Nephron progenitor cell (in vitro differentiated cells): ENCODE results near the gene NCKAP5L.
"Not testable (repeated sequence)": the region's sequence is repeated elsewhere in the genome, so short reads cannot be mapped to it uniquely, and the experiment has no call there.

Experiments used
- DNase-seq: peaks from one replicate; pipeline ENCODE4 v3.0.0; 2021
- H3K27ac Mint-ChIP-seq: 2 replicates; pipeline ENCODE4 v1.8.0; 2021; ENCODE audit warnings: mild to moderate bottlenecking, moderate library complexity, mixed read lengths
- H3K27me3 Mint-ChIP-seq: 2 replicates; pipeline ENCODE4 v1.8.0; 2021; ENCODE audit warnings: mild to moderate bottlenecking, low read depth, mixed read lengths; ENCODE audit not compliant: poor library complexity
- H3K36me3 Mint-ChIP-seq: 2 replicates; pipeline ENCODE4 v1.8.0; 2021; ENCODE audit warnings: low read depth, mixed read lengths
- H3K4me1 Mint-ChIP-seq: 2 replicates; pipeline ENCODE4 v1.8.0; 2021; ENCODE audit warnings: mixed read lengths
- H3K4me3 Mint-ChIP-seq: 2 replicates; pipeline ENCODE4 v1.8.0; 2021; ENCODE audit warnings: mild to moderate bottlenecking, moderate library complexity, mixed read lengths
- H3K9me3 Mint-ChIP-seq: 2 replicates; pipeline ENCODE4 v1.8.0; 2021; ENCODE audit warnings: mild to moderate bottlenecking, moderate library complexity, mixed read lengths
- CTCF ChIP-seq: fragments of 200-600 bp; sonication (generic); IDR thresholded peaks from 2 replicates; pipeline ENCODE4 v1.5.0; 2021; ENCODE audit warnings: antibody characterized with exemption

Gene NCKAP5L

GRCh38 chr12:49874142-49874897 lies 46.1 kb upstream of the NCKAP5L start:
- Mint-ChIP-seq H3K4me3 (no peak overlapping the region), H3K4me1 (peaks cover 25% of the 10 kb centered on the region), H3K36me3 (no peaks in the 10 kb centered on the region), H3K27ac (no peak overlapping the region), H3K27me3 (peaks cover 8% of the 10 kb centered on the region), H3K9me3 (peaks cover 13% of the 10 kb centered on the region)
- no peak for TF ChIP-seq CTCF
- DNase-seq, result no peak

- Mint-ChIP-seq H3K4me3 (no peak overlapping the region), H3K27me3 (peaks cover 8% of the 10 kb centered on the region), H3K9me3 (peaks cover 4% of the 10 kb centered on the region), H3K36me3 (no peaks in the 10 kb centered on the region), H3K27ac (no peak overlapping the region), H3K4me1 (peaks cover 33% of the 10 kb centered on the region)
- TF ChIP-seq CTCF, result no peak
- no peak for DNase-seq
These were observed 45.2 kb upstream of the NCKAP5L start for GRCh38 chr12:49873361-49873934.

- H3K27me3 Mint-ChIP-seq, result peaks cover 8% of the 10 kb centered on the region
These were observed 44.6 kb upstream of the NCKAP5L start for GRCh38 chr12:49872781-49873181.

GRCh38 chr12:49872381-49872780 lies 44.2 kb upstream of the NCKAP5L start:
- Mint-ChIP-seq H3K36me3 (no peaks in the 10 kb centered on the region), H3K4me1 (peaks cover 44% of the 10 kb centered on the region), H3K9me3 (no peaks in the 10 kb centered on the region), H3K27me3 (peaks cover 8% of the 10 kb centered on the region), H3K27ac (peak overlapping the region; percentile 86), H3K4me3 (no peak overlapping the region)
- no peak for TF ChIP-seq CTCF
- no peak for DNase-seq

More at GRCh38 chr12:49872781-49873181, 44.6 kb upstream of the NCKAP5L start:
- no peaks in the 10 kb centered on the region for H3K36me3 Mint-ChIP-seq
- H3K9me3 Mint-ChIP-seq, result peaks cover under 1% of the 10 kb centered on the region
- no peak for DNase-seq
- no peak for TF ChIP-seq CTCF
- H3K27ac Mint-ChIP-seq, result peak overlapping the region; percentile 59
- no peak overlapping the region for H3K4me3 Mint-ChIP-seq
- H3K4me1 Mint-ChIP-seq, result peaks cover 40% of the 10 kb centered on the region

- H3K9me3 Mint-ChIP-seq, H3K4me3 Mint-ChIP-seq: not testable (repeated sequence)
- peak overlapping the region; percentile 86 for H3K27ac Mint-ChIP-seq
These were observed 43.6 kb upstream of the NCKAP5L start for GRCh38 chr12:49871811-49872251.

GRCh38 chr12:49871263-49871561 lies 43.0 kb upstream of the NCKAP5L start:
- H3K27ac Mint-ChIP-seq, result no peak overlapping the region

More at GRCh38 chr12:49871811-49872251, 43.6 kb upstream of the NCKAP5L start:
- not testable (repeated sequence) for H3K27me3 Mint-ChIP-seq, H3K36me3 Mint-ChIP-seq, DNase-seq
- peaks cover 50% of the 10 kb centered on the region for H3K4me1 Mint-ChIP-seq

More at GRCh38 chr12:49871263-49871561, 43.0 kb upstream of the NCKAP5L start:
- Mint-ChIP-seq H3K4me3 (no peak overlapping the region), H3K9me3 (no peaks in the 10 kb centered on the region), H3K4me1 (peaks cover 53% of the 10 kb centered on the region), H3K36me3 (no peaks in the 10 kb centered on the region), H3K27me3 (peaks cover 8% of the 10 kb centered on the region)
- DNase-seq, result no peak
- no peak for TF ChIP-seq CTCF
